Measurements from ENCODE around the gene CRADD.
"Not testable (repeated sequence)": the region's sequence is repeated elsewhere in the genome, so short reads cannot be mapped to it uniquely, and the experiment has no call there.

CRADD gene

DNA sequence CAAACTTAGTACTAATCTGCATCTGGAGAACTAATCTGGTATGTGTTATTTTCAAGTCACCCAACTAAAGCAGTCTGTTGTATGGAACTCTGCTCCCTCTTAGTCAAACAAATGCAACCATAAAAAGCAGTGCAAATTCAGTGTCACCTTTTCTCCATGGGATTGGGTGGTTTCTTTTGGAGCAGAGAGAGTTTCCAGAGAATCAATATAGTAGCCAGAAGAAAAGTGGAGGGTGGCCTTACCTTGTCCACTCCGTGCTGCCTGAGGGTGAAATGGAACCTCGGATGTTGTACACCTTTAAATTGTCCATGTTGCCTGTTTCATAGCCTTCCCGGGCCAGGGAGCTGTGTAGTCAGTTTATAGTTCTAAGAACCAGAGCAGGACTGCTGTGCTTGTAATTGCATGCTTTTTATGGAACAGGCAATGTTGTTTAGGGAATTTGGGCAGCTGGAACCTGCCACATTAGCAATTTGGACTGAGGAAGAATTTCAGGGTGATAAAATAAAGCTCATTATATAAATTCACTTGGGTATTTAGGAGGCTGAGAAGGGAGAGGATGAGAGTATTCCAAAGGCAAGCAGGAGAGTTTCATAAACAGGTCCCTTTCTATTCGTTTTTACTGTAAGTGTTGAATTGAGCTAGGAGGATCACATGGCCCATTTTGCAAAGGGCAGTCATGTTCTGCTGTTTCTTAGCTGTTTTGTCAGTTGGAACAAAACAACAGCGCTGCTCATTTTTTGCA, 60.5 kb downstream of the CRADD start:
- DNase-seq (ENCODE audit: low read depth, low spot score): no peak

DNA sequence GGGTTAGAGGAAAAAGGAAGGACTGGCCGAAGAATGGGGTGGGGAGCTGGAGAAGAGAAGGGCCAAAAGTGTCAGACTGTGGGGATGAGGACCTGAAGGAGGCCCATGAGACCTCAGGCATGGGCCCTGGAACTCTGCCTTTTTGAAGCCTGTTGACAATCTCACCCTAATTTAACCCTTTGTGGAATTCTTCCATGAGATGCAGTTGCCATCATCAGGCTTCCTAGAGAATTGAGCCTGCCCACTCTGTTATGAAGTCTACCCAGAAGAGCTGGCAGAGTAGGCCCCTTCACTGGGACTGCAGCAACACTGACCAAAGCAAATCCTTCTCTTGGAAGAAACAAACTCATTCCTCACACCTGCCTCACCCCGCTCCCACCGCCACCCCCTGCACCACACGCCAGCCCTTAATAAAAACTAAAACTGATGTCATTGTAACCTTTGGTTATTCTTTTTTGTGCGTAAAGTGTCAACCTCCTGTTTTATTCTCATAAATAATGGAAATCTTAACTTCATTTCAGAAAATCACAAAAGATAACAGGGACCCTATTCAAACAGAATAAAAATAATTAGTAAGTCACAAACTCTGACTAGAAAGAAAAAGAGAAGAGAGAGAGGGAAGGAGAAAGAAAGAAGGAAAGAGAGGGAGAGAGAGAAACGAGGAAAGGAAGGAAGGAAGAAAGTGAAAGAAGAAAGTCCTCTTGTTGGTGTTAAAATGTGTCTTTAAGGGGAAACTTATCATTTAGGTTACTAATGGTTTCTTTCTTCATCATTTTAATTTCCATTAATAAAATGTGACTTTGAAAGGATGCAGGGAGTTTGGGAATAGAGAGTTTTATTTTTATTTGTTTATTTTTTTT, 61.3 kb downstream of the CRADD start:
- no peak for DNase-seq (ENCODE audit: low read depth, low spot score)

GRCh38 chr12:93740751-93741150, 63.6 kb downstream of the CRADD start:
- no peak for DNase-seq (ENCODE audit: low read depth, low spot score)

GRCh38 chr12:93741659-93742109, 64.5 kb downstream of the CRADD start:
- no peak for DNase-seq (ENCODE audit: low read depth, low spot score)

- DNase-seq (ENCODE audit: low read depth, low spot score): peak; percentile 2
These were observed 65.1 kb downstream of the CRADD start for GRCh38 chr12:93742110-93742934.

DNA sequence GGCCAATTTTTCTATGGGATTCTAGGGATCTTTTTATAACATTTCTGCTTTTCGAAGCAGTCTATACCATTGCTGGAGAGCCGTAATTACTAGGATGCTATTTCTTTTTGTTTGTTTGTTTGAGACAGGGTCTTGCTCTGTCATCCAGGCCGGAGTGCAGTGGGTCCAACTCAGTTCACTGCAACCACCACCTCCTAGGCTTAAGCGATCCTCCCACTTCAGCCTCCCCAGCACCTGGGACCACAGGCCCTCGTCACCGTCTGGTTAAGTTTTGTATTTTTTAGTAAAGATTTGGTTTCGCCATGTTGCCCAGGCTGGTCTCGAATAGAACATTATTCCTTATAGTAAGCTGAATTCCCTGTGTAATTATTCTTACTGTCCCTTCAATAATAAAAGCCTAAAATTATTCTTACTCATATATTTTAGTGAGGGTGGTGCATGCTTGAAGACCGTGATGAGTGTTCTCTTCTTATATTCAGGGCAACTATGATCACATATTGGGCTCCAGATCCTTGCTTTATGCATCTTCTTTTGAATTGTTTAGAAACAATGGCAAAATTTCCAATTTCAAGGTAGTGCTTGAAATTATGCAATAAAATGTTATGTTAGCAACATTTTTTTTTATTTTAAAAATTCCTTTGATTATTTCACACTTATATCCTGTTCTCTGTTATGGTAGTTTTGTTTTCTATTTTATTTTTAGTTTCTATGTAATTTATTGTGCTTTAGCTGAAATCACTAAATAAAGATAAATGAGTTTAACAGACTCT, 66.2 kb downstream of the CRADD start:
- DNase-seq (ENCODE audit: low read depth, low spot score): no peak

GRCh38 chr12:93743999-93744689, 67.0 kb downstream of the CRADD start:
- DNase-seq (ENCODE audit: low read depth, low spot score): no peak

DNA sequence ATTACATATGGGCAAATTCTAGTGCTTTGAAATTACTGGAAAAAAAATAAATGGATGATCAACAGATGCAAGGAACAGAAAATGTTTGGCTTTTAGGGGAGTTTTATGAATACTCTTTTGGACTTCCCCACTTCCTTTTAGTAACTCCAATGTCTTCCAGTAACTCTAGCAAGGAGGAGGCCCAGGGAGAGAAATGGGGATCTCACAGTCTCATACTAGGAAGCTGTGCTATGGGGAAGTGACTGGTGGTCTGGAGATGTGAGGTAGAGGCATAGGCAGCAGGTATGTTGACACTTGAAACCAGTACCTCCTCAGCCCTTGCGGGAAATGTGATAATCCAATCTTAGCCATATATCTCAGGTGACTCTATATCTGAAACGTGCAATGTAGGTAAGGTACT, 68.1 kb downstream of the CRADD start:
- DNase-seq (ENCODE audit: low read depth, low spot score): no peak

- DNase-seq (ENCODE audit: low read depth, low spot score): no peak
These were observed 69.5 kb downstream of the CRADD start for GRCh38 chr12:93746572-93747168.

DNA sequence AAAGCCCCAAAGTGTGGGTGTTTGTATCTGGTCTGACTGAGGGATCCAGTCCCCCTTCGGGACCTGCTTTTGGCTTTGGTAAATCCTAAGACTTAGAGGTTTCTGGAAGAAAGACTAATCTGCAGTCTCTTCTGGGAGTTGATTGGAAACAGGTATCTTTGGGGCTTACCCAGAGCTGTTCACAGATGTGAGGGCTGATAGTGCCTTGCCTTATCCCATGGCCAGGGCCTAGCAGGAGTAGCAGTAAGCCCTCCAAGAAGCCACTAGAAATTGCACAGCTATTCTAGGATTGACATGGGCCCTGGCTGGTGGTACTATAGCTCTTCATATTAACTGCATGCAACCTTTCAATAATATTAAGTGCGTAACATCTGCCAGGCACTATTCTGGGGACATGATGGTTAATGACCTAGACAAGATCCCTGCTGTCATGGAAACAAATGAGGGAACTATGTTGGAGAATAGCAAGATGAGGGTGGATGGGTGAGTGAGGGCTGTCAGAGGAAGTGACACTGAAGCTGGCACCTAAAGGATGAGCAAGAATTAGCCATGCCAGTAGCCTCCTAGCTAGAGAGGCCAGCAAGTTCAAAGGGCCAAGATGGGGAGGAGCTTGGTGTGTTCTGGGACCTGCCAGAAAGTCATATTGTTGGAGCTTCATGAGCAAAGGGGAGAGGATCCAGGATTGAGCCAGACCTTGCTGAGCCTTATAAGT, 71.7 kb downstream of the CRADD start:
- no peak for DNase-seq (ENCODE audit: low read depth, low spot score)

DNA sequence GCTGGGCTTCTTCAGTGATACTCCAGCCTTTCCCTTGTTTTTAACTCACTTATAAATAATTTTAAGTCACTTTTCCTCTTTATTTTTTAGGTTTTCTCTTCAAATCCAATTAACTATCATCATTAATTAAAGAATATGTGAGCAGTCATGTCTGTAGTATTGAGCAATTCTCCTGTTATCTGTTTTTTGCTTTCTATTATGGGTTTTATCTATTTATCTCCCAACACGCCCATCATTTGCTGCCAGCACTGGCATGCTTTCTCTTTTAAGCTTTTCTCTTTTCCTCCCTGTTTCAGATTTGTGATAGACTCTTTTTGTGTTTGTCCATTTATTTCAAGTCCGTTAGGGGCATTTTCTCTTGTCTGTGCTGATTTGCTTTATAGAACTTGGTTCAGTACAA, 72.3 kb downstream of the CRADD start:
- DNase-seq (ENCODE audit: low read depth, low spot score): no peak

DNA sequence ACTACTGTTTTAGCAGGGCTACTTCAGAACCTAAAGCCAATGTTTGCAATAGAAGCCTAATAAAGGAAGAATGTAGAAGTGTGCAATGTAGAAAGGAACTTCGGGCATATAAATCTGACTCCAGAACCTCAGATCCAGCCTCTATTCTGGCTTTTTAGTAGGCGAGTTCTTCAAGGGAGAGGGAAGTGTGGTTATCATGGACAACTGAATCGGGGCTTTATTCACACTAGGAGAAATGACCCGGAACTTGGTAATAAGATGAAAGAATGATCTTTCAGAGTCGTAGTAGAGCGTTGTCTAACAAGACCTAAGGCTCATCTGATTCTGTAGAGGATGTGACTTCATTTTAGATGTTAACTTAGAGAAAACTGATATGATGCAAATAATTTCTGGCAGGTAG, 72.9 kb downstream of the CRADD start:
- DNase-seq (ENCODE audit: low read depth, low spot score): no peak

DNA sequence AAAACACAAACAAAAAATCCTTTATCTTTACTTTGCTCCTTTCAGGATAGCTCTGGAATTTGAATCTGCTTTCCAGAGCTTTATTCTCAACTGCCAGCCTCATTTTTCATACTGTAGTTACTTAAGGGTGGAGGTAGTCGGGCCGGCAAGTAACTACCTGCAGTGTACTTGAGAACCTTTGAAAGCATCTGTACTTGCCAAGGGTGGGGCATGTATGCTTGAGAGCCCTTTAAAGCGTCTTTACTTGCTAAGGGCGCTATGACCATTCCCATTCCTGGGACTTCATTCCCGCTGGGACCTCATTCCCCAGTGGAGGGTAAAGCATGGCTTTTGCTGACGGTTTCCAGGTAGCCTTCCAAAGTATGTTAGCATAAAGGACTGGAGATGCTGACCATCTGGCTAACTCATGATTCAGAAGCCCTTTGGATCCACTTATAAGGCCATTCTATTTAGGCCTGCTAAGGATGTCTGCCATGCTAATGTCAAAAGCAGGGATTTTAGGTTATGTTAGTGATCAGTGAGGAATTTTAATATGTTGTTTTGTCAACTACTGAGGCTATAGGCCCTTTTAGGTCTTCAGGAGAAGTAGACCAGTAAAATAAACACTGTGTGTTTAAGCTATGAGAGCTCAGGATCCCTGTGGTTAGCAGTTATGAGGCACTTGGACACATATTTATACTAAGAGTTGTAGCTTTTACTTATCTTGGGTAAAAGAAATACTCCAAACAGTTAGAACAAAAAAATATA, 74.9 kb downstream of the CRADD start:
- no peak for DNase-seq (ENCODE audit: low read depth, low spot score)

GRCh38 chr12:93753285-93753684, 76.1 kb downstream of the CRADD start:
- DNase-seq (ENCODE audit: low read depth, low spot score): no peak

DNA sequence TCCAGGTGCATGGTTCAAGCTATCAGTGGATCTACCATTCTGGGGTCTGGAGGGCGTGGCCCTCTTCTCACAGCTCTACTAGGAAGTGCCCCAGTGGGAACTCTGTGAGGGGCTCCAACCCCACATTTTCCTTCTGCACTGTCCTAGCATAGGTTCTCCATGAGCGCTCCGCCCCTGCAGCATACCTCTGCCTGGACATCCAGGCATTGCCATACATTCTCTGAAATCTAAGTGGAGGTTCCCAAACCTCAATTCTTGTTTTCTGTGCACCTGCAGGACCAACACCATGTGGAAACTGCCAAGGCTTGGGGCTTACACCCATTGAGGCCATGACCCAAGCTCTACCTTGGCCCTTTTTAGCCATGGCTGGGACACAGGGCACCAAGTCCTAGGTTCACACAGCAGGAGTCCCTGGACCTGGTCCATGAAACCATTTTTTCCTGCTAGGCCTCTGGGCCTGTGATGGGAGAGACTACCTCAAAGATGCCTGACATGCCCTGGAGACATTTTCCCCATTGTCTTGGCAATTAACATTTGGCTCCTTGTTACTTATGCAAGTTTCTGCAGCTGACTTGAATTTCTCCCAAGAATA, 76.8 kb downstream of the CRADD start:
- DNase-seq (ENCODE audit: low read depth, low spot score): no peak

GRCh38 chr12:93754859-93755258, 77.7 kb downstream of the CRADD start:
- not testable (repeated sequence) for DNase-seq (ENCODE audit: low read depth, low spot score)

- no peak for DNase-seq (ENCODE audit: low read depth, low spot score)
These were observed 79.1 kb downstream of the CRADD start for GRCh38 chr12:93756288-93756687.
